OCI-LY7 (cell line): ENCODE data around the gene TMEM242. TPM values are rescaled to one million over a fixed set of nuclear protein-coding genes. Genes with fewer than 3 reads are reported as not detected.

Experiments
- BruUV-seq: library from RNA; stranded (reverse); fragments of 400-500 nt; replicated peaks from 2 replicates; lab custom pipeline; 2021; lab: Mats Ljungman, UMichigan
- CTCF ChIA-PET: fragments of 300-600 bp; sonication (Branson Sonifier 250); formaldehyde crosslinking; loops from one replicate; lab custom pipeline; 2022; ENCODE audit warnings: antibody characterized with exemption; ENCODE audit not compliant: unreplicated experiment; lab: Charles Lee
- POLR2A ChIA-PET: fragments of 300-600 bp; sonication (Branson Sonifier 250); formaldehyde crosslinking; loops from one replicate; lab custom pipeline; 2022; ENCODE audit warnings: antibody characterized with exemption; lab: Charles Lee
- DNase-seq: peaks from one replicate; pipeline ENCODE4 v3.0.0-alpha.2; 2015; ENCODE audit warnings: low spot score
- H2AFZ ChIP-seq: fragments of 200-600 bp; sonication (generic), shearing (Covaris generic); 2 replicates; pipeline ENCODE4 v1.6.1; 2014; ENCODE audit warnings: mild to moderate bottlenecking, antibody characterized with exemption, low read length, moderate library complexity
- H3K27ac ChIP-seq: fragments of 200-600 bp; sonication (generic); 2 replicates; pipeline ENCODE4 v1.5.1; 2014; ENCODE audit warnings: mixed run types, low read depth, mild to moderate bottlenecking, moderate library complexity, low read length, inconsistent platforms; ENCODE audit not compliant: poor library complexity, severe bottlenecking
- H3K36me3 ChIP-seq: fragments of 200-600 bp; sonication (generic); 2 replicates; pipeline ENCODE4 v1.6.1; 2014; ENCODE audit warnings: mild to moderate bottlenecking, antibody characterized with exemption, low read length, moderate library complexity, mixed read lengths; ENCODE audit not compliant: insufficient read depth
- H3K4me1 ChIP-seq: fragments of 200-600 bp; sonication (generic); 2 replicates; pipeline ENCODE4 v1.5.1; 2014; ENCODE audit warnings: mild to moderate bottlenecking, low read length; ENCODE audit not compliant: insufficient read depth, poor library complexity, severe bottlenecking
- H3K4me2 ChIP-seq: fragments of 200-600 bp; sonication (generic); 2 replicates; pipeline ENCODE4 v1.6.1; 2014; ENCODE audit warnings: mild to moderate bottlenecking, low read length
- H3K4me3 ChIP-seq: fragments of 200-600 bp; sonication (generic); 2 replicates; pipeline ENCODE4 v1.5.1; 2014; ENCODE audit warnings: mild to moderate bottlenecking, low read depth, low read length; ENCODE audit not compliant: poor library complexity, severe bottlenecking
- H3K79me2 ChIP-seq: fragments of 200-600 bp; sonication (generic); 2 replicates; pipeline ENCODE4 v1.6.1; 2016; ENCODE audit warnings: low read depth, mild to moderate bottlenecking, low read length, moderate library complexity, mixed read lengths; ENCODE audit not compliant: insufficient read depth
- H3K9me2 ChIP-seq: fragments of 200-600 bp; sonication (generic); 2 replicates; pipeline ENCODE4 v1.6.1; 2016; ENCODE audit warnings: mild to moderate bottlenecking, low read length, mixed read lengths; ENCODE audit not compliant: insufficient read depth
- H3K9me3 ChIP-seq: fragments of 200-600 bp; sonication (generic); 2 replicates; pipeline ENCODE4 v1.6.1; 2014; ENCODE audit warnings: mild to moderate bottlenecking, mixed run types, low read length, mixed read lengths
- H4K20me1 ChIP-seq: fragments of 200-600 bp; sonication (generic); 2 replicates; pipeline ENCODE4 v1.6.1; 2014; ENCODE audit warnings: mild to moderate bottlenecking, antibody characterized with exemption, low read length, moderate library complexity, mixed read lengths; ENCODE audit not compliant: insufficient read depth
- EZH2phosphoT487 ChIP-seq: fragments of 200-600 bp; sonication (generic); IDR thresholded peaks from 2 replicates; pipeline ENCODE4 v1.6.1; 2018; ENCODE audit warnings: low read depth, borderline replicate concordance, mild to moderate bottlenecking, mixed run types, antibody characterized with exemption, low read length, moderate library complexity, mixed read lengths
- intact Hi-C: fragments of 100-400 bp; cut with micrococcal nuclease; formaldehyde crosslinking; loops from one replicate; pipeline ENCODE4 v1.10.0; 2022; ENCODE audit not compliant: unreplicated experiment
- total RNA-seq, 2 experiments: library from RNA; depleted of rRNA in 1 of 2; stranded (reverse); fragments of >200 nt in 1 of 2; shearing (Covaris generic) in 1 of 2; gene quantifications; 2 replicates each; pipeline ENCODE4 v1.2.3, GENCODE V29; 2014 to 2022
- TF ChIP-seq, protein P1 (sequence below): fragments of 200-600 bp; sonication (generic); conservative IDR thresholded peaks from 2 replicates; pipeline ENCODE4 v1.5.1; 2014; ENCODE audit warnings: mild to moderate bottlenecking, antibody characterized with exemption, low read length, moderate library complexity, mixed read lengths

Gene TMEM242
- total RNA-seq, 2 experiments from 2014 or later: 4.5 to 9.2 TPM

DNA sequence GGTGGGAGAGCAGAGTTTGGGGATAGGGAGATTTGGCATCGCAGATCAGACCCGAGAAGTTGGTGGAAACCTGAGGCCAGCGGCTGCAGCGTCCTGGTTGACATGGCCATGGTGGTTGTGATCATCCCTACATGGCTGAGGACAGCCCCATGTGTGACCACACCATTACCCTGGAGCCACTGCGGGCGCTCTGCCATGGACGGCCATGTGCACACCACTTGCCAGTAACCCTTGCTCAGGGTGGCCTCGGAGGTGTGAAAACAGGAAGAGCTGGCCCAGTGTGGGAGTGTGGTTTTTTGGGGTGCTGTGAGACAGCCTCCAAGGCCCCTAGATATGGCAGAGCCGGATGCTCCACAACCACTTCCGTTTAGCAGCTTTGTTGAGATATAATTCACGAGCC, 64.4 kb downstream of the TMEM242 start:
- Histone ChIP-seq H4K20me1 (no peaks in the 10 kb centered on the region), H3K36me3 (no peaks in the 10 kb centered on the region), H3K4me2 (no peak overlapping the region), H2AFZ (no peak overlapping the region), H3K9me2 (no peaks in the 10 kb centered on the region), H3K4me1 (no peaks in the 10 kb centered on the region), H3K9me3 (no peaks in the 10 kb centered on the region), H3K27ac (no peak overlapping the region), H3K4me3 (no peak overlapping the region), H3K79me2 (no peaks in the 10 kb centered on the region)
- BruUV-seq: no TSS peak
- DNase-seq: no peak
- TF ChIP-seq, protein P1, sequence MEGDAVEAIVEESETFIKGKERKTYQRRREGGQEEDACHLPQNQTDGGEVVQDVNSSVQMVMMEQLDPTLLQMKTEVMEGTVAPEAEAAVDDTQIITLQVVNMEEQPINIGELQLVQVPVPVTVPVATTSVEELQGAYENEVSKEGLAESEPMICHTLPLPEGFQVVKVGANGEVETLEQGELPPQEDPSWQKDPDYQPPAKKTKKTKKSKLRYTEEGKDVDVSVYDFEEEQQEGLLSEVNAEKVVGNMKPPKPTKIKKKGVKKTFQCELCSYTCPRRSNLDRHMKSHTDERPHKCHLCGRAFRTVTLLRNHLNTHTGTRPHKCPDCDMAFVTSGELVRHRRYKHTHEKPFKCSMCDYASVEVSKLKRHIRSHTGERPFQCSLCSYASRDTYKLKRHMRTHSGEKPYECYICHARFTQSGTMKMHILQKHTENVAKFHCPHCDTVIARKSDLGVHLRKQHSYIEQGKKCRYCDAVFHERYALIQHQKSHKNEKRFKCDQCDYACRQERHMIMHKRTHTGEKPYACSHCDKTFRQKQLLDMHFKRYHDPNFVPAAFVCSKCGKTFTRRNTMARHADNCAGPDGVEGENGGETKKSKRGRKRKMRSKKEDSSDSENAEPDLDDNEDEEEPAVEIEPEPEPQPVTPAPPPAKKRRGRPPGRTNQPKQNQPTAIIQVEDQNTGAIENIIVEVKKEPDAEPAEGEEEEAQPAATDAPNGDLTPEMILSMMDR: no peak
- TF ChIP-seq EZH2phosphoT487: no peak
- ChIA-PET CTCF (no interaction called here), POLR2A (no interaction called here)
- intact Hi-C loops: no loop called here

DNA sequence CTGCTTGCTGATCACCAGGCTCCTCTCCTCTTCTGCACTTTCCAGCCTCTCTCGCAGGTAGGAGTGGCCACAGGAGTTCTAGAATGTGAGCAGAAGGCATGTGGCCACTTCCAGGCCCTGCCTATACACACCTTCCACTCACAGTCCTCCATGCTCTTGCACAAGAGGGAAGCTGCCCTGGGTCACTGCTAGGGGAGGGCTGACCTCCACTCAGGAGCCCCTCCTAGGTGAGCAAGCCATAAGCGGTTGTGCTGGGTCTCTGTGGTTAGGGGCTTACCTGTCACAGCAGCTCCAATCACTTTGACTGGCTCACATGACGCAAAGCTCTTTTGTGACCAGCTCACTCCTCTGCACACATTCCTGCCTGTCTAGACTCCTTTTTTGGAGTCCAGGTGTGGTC, 68.2 kb downstream of the TMEM242 start:
- H3K4me3 ChIP-seq: no peak overlapping the region
- no peak overlapping the region for H3K4me2 ChIP-seq
- no peaks in the 10 kb centered on the region for H3K4me1 ChIP-seq
- TF ChIP-seq EZH2phosphoT487: no peak
- TF ChIP-seq, protein P1: no peak
- CTCF ChIA-PET: no interaction called here
- H3K79me2 ChIP-seq: no peaks in the 10 kb centered on the region
- no peak overlapping the region for H2AFZ ChIP-seq
- H3K36me3 ChIP-seq: no peaks in the 10 kb centered on the region
- POLR2A ChIA-PET: no interaction called here
- no peak for DNase-seq
- intact Hi-C loops: no loop called here
- no peaks in the 10 kb centered on the region for H4K20me1 ChIP-seq
- BruUV-seq: no TSS peak
- no peaks in the 10 kb centered on the region for H3K9me2 ChIP-seq
- no peak overlapping the region for H3K27ac ChIP-seq
- H3K9me3 ChIP-seq: no peaks in the 10 kb centered on the region

DNA sequence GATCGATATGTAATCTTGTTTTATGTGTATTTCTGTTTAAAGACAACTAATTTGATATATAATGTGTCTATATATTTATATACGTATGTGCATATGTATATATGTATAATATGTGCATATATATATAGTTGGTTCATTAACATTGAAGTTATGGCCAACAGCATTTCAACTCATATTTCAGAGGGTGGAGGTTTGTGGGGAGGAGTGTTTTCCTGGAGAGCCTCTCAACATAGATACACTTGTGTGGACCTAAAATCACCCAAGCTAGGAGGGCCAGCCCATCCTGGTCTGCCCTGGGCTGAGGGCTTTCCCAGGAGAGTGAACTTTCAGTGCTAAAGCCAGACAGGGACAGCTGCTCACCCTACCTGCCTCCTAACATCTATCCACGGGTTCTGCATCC, 68.8 kb downstream of the TMEM242 start:
- intact Hi-C loops: no loop called here
- Histone ChIP-seq H3K4me1 (no peaks in the 10 kb centered on the region), H3K9me3 (no peaks in the 10 kb centered on the region), H2AFZ (no peak overlapping the region), H3K27ac (no peak overlapping the region), H3K4me2 (no peak overlapping the region), H3K4me3 (no peak overlapping the region), H3K36me3 (no peaks in the 10 kb centered on the region), H3K9me2 (no peaks in the 10 kb centered on the region), H3K79me2 (no peaks in the 10 kb centered on the region), H4K20me1 (no peaks in the 10 kb centered on the region)
- BruUV-seq: no TSS peak
- CTCF ChIA-PET: no interaction called here
- POLR2A ChIA-PET: no interaction called here
- DNase-seq: no peak
- TF ChIP-seq EZH2phosphoT487: no peak
- TF ChIP-seq, protein P1: no peak
